ENCODE measurements around the gene NKX6-2. TPM values are rescaled to one million over a fixed set of nuclear protein-coding genes. Genes with fewer than 3 reads are reported as not detected.

NKX6-2 gene
- total RNA-seq, 4 donors from 2014 or later = not detected

GRCh38 chr10:132781556-132781955, 4.4 kb downstream of the NKX6-2 start:
- in situ Hi-C loops (cut with MboI; ENCODE audit: low pct_ligation_motif_present in 1 of 4, low pct_unique_long_range_greater_than_20kb in 1 of 4, low sequenced_read_pairs in 3 of 4) (no loop called here), intact Hi-C loops (cut with DNase I; ENCODE audit: low total_unique reads) (loop anchor here (10.0 kb wide), 1 partner anchor 127 kb away; no protein-coding TSS in a partner anchor)
- no peak for DNase-seq
- H3K27me3 ChIP-seq = peaks cover 35% of the 10 kb centered on the region
- H3K9me3 ChIP-seq = no peaks in the 10 kb centered on the region
- H3K4me3 ChIP-seq = no peak overlapping the region
- peaks cover 4 to 17% (median 13%) of the 10 kb centered on the region in 4 donors for H3K4me1 ChIP-seq
- WGBS, 2 donors (ENCODE audit: low coverage in 1 of 2) = 93 to 96% methylated on average over 6 to 20 of the region's 20 CpGs
- no peak for TF ChIP-seq CTCF (IDR thresholded peaks at IDR 0.05)
- no peak for TF ChIP-seq EP300 (IDR thresholded peaks at IDR 0.05; ENCODE audit: low read depth)
- no peak for TF ChIP-seq POLR2AphosphoS5 (IDR thresholded peaks at IDR 0.05)
- TF ChIP-seq POLR2A (IDR thresholded peaks at IDR 0.05) = no peak
- H3K27ac ChIP-seq = no peak overlapping the region
- peaks cover 0 to 43% (median 3%) of the 10 kb centered on the region in 4 donors for H3K36me3 ChIP-seq

DNA sequence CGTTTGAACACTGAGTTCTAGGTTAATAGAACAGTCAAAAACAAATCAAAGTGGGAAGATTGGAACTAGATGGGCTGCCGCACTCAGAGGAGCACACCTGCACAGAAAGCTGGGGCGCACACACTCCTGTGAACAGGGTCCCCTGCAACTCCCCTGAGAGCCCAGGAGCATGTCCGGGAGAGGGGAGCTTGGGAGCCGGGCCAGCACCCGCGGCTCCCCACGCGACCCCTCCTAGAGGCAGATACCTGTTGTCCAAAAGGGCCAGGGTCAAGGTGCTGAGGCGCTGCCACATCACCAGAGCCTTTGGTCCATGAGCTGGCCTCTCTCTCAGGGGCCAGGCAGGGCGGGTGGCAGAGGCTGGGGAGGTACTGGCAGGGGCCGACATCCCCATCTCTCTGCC, 5.6 kb downstream of the NKX6-2 start:
- peaks cover 0 to 43% (median 3%) of the 10 kb centered on the region in 4 donors for H3K36me3 ChIP-seq
- in situ Hi-C loops (cut with MboI; ENCODE audit: low pct_ligation_motif_present in 1 of 4, low pct_unique_long_range_greater_than_20kb in 1 of 4, low sequenced_read_pairs in 3 of 4) = no loop called here
- 93 to 94% methylated on average over 8 to 11 of the region's 12 CpGs for WGBS, 2 donors (ENCODE audit: low coverage in 1 of 2)

GRCh38 chr10:132779549-132780294, 6.2 kb downstream of the NKX6-2 start:
- Histone ChIP-seq H3K4me1 (peaks cover 0 to 5% (median 1%) of the 10 kb centered on the region in 4 donors), H3K27ac (no peak overlapping the region), H3K27me3 (peaks cover 20% of the 10 kb centered on the region), H3K36me3 (peaks cover 0 to 43% (median 3%) of the 10 kb centered on the region in 4 donors), H3K4me3 (no peak overlapping the region), H3K9me3 (no peaks in the 10 kb centered on the region)
- TF ChIP-seq POLR2A (IDR thresholded peaks at IDR 0.05) (no peak), POLR2AphosphoS5 (IDR thresholded peaks at IDR 0.05) (no peak), CTCF (IDR thresholded peaks at IDR 0.05) (no peak), EP300 (IDR thresholded peaks at IDR 0.05; ENCODE audit: low read depth) (no peak)
- WGBS, 2 donors (ENCODE audit: low coverage in 1 of 2) = 95 to 96% methylated on average over 17 to 39 of the region's 41 CpGs
- in situ Hi-C loops (cut with MboI; ENCODE audit: low pct_ligation_motif_present in 1 of 4, low pct_unique_long_range_greater_than_20kb in 1 of 4, low sequenced_read_pairs in 3 of 4) = no loop called here
- no peak for DNase-seq
- intact Hi-C loops (cut with DNase I; ENCODE audit: low total_unique reads) = loop anchor here (5.0 to 10.0 kb wide), 2 partner anchors 125 to 758 kb away; no protein-coding TSS in a partner anchor

More for the DNA sequence above, 5.6 kb downstream of the NKX6-2 start:
- Histone ChIP-seq H3K9me3 (no peaks in the 10 kb centered on the region), H3K27ac (no peak overlapping the region), H3K4me1 (peaks cover 0 to 9% (median 6%) of the 10 kb centered on the region in 4 donors), H3K27me3 (peaks cover 26% of the 10 kb centered on the region), H3K4me3 (no peak overlapping the region)
- no peak for DNase-seq
- no peak for TF ChIP-seq POLR2AphosphoS5 (IDR thresholded peaks at IDR 0.05)
- no peak for TF ChIP-seq CTCF (IDR thresholded peaks at IDR 0.05)
- intact Hi-C loops (cut with DNase I; ENCODE audit: low total_unique reads) = loop anchor here (10.0 kb wide), 1 partner anchor 126 kb away; no protein-coding TSS in a partner anchor

GRCh38 chr10:132777441-132777840, 8.5 kb downstream of the NKX6-2 start:
- Histone ChIP-seq H3K9me3 (no peaks in the 10 kb centered on the region), H3K4me1 (peaks cover 0 to 11% (median 4%) of the 10 kb centered on the region in 4 donors), H3K27me3 (peaks cover 2% of the 10 kb centered on the region), H3K27ac (no peak overlapping the region), H3K4me3 (no peak overlapping the region), H3K36me3 (peaks cover 0 to 30% (median 3%) of the 10 kb centered on the region in 4 donors)
- no peak for TF ChIP-seq POLR2AphosphoS5 (IDR thresholded peaks at IDR 0.05)
- no peak for TF ChIP-seq EP300 (IDR thresholded peaks at IDR 0.05; ENCODE audit: low read depth)
- TF ChIP-seq CTCF (IDR thresholded peaks at IDR 0.05) = no peak
- TF ChIP-seq POLR2A (IDR thresholded peaks at IDR 0.05) = no peak
- 83 to 95% methylated on average over 1 to 14 of the region's 14 CpGs for WGBS, 2 donors (ENCODE audit: low coverage in 1 of 2)
- in situ Hi-C loops (cut with MboI; ENCODE audit: low pct_ligation_motif_present in 1 of 4, low pct_unique_long_range_greater_than_20kb in 1 of 4, low sequenced_read_pairs in 3 of 4) = no loop called here
- no peak for DNase-seq
- intact Hi-C loops (cut with DNase I; ENCODE audit: low total_unique reads) = loop anchor here (5.0 kb wide), 1 partner anchor 760 kb away; no protein-coding TSS in a partner anchor
